ENCODE measurements around the gene ZFYVE9. TPM values are rescaled to one million over a fixed set of nuclear protein-coding genes. Genes with fewer than 3 reads are reported as not detected.

ZFYVE9 gene
- total and polyA plus RNA-seq, 9 of the 15 experiments (the other 6 are each of a cell fraction or from before 2014, with no cell fraction given), result 0.52 to 14.4 (median 8.9) TPM

DNA sequence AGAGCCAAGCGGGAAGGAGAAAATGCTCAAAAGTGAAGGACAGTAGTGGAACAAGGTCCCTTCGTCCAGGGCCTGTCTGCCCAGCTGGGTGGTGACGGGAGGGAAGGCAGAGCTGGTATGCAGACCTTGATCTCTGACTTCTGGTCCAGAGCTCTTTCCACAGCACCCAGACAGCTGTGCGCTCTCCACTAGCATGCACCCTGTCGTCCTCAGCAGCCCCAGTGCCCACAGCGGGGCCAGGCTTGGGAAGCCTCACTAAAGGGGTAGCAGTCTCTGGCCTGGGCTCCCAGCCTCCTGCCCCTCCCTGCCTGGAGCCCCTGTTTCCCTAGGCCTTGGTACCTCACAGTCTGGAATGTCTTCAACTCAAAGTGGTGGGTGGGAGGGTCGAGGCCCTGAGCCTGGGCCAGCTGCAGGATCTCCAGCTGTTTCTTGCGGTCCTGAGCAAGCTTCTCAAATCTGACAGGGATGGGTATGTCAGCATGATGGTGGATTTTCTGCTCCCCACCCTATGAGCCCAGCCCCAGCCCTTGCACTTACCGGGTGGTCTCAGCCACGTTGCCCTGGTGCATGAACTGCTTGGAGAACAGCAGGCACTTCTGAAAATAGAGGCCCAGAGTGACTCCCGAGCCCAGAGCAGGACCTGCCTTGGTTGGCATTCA is 214.1 kb downstream of the ZFYVE9 start:
- CTCF ChIA-PET (ENCODE audit: low intra/inter-chr PET ratio), result no interaction called here
- TF ChIP-seq THRAP3 (IDR thresholded peaks at IDR 0.05; ENCODE audit: borderline replicate concordance), result no peak
- TF ChIP-seq ZNF354B (CRISPR knock-in tag; IDR thresholded peaks at IDR 0.05), result no peak
- no peak for TF ChIP-seq TCF3 (CRISPR knock-in tag; IDR thresholded peaks at IDR 0.05)
- TF ChIP-seq CTBP1 (IDR thresholded peaks at IDR 0.05; ENCODE audit: borderline replicate concordance), result no peak
- peak; percentile 14; the same call in 1 of the 2 replicates for TF ChIP-seq SUPT5H (IDR thresholded peaks at IDR 0.05)
- TF ChIP-seq ZNF395 (CRISPR knock-in tag; IDR thresholded peaks at IDR 0.05), result no peak
- TF ChIP-seq MAFF (IDR thresholded peaks at IDR 0.05; ENCODE audit: low read length), result no peak
- no peak for TF ChIP-seq FIP1L1 (IDR thresholded peaks at IDR 0.05; ENCODE audit: low read depth, low read length, poor library complexity, severe bottlenecking)
- no peak for TF ChIP-seq RBM17 (IDR thresholded peaks at IDR 0.05; ENCODE audit: borderline replicate concordance, low read depth, low read length)
- no peak for TF ChIP-seq NR4A1 (CRISPR knock-in tag; IDR thresholded peaks at IDR 0.05)
- no peak for TF ChIP-seq NR4A1 (tag; IDR thresholded peaks at IDR 0.05)
- TF ChIP-seq RBM22 (IDR thresholded peaks at IDR 0.05; ENCODE audit: low read depth, low read length, poor library complexity, severe bottlenecking), result peak; percentile 35
- TF ChIP-seq MBD1 (CRISPR knock-in tag; IDR thresholded peaks at IDR 0.05), result no peak
- TF ChIP-seq POLR2H (tag; IDR thresholded peaks at IDR 0.05; ENCODE audit: low read depth), result no peak
- TF ChIP-seq ATF1 (CRISPR knock-in tag; IDR thresholded peaks at IDR 0.05), result no peak
- TF ChIP-seq ATF1 (tag; IDR thresholded peaks at IDR 0.05), result no peak
- TF ChIP-seq RBM39 (optimal IDR thresholded peaks at IDR 0.05; ENCODE audit: low read depth, low read length), result no peak
- TF ChIP-seq ZNF124 (CRISPR knock-in tag; IDR thresholded peaks at IDR 0.05), result no peak
- TF ChIP-seq C11orf30 (IDR thresholded peaks at IDR 0.05; ENCODE audit: low read depth), result no peak
- no peak for TF ChIP-seq CSDE1 (IDR thresholded peaks at IDR 0.05)
- TF ChIP-seq HNRNPH1 (optimal IDR thresholded peaks at IDR 0.05; ENCODE audit: low read depth, low read length), result no peak
- TF ChIP-seq RBFOX2 (IDR thresholded peaks at IDR 0.05; ENCODE audit: low read depth, low read length), result peak; percentile 60
- TF ChIP-seq BACH1 (tag; IDR thresholded peaks at IDR 0.05), result no peak
- TF ChIP-seq OTX1 (CRISPR knock-in tag; IDR thresholded peaks at IDR 0.05), result no peak

More for the DNA sequence above, 214.1 kb downstream of the ZFYVE9 start:
- Histone ChIP-seq H3K27ac (ENCODE audit: extremely low read depth, low read depth, low read length) (no peak overlapping the region), H3K4me2 (ENCODE audit: insufficient read depth, low read length) (no peak overlapping the region), H2AFZ (ENCODE audit: low read depth, low read length) (no peak overlapping the region), H4K20me1 (replicated peaks; ENCODE audit: control insufficient read depth, insufficient read depth, low read length) (0 out of 2 replicates have a peak, but pooled peaks cover 3% of the 10 kb centered on the region), H3K9me3 (replicated peaks; ENCODE audit: control insufficient read depth, insufficient read depth, low read depth, low read length) (no peaks in the 10 kb centered on the region), H3K36me3 (ENCODE audit: control insufficient read depth, insufficient read depth, low read length) (peaks cover 96% of the 10 kb centered on the region), H3K27me3 (ENCODE audit: control insufficient read depth in 2 of 2, insufficient read depth in 2 of 2, low read length in 2 of 2) (no peaks in the 10 kb centered on the region), H3K4me3 (no peak overlapping the region), H3K9me1 (ENCODE audit: control insufficient read depth, insufficient read depth, low read length) (no peaks in the 10 kb centered on the region), H3K4me1 (replicated peaks in 1 of 2; ENCODE audit: control insufficient read depth in 2 of 2, insufficient read depth in 2 of 2, low read length in 2 of 2) (no peaks in the 10 kb centered on the region; a peak in 1 of 5 replicates), H3K79me2 (ENCODE audit: control insufficient read depth, insufficient read depth, low read length) (no peaks in the 10 kb centered on the region), H3K9ac (ENCODE audit: insufficient read depth in 1 of 2, low read depth in 2 of 2, low read length in 2 of 2) (0 out of 4 replicates have a peak overlapping the region, but pooled peaks of 1 of the 2 experiments have one; percentile 60)
- DNase-seq (ENCODE audit: extremely low read depth in 1 of 4, low spot score in 3 of 4) (no peak), FAIRE-seq (no peak), ATAC-seq (no peak)
- intact Hi-C loops (cut with micrococcal nuclease) (no loop called here), in situ Hi-C loops (cut with MboI) (no loop called here)
- POLR2A ChIA-PET, result interaction anchor here (1.2 kb wide), 1 partner anchor 26 kb away, joined by 3 read pairs; no protein-coding TSS in a partner anchor
- no TSS peak for BruUV-seq (replicated peaks)
- WGBS (ENCODE audit: insufficient coverage, low coverage, missing lambda C conversion rate), result 92% methylated on average over 10 of the region's 11 CpGs

All from K562 (cell line).